NCI-H82 treated with DMSO at 0.1 percent for 48 hours (cell line): Measurements from ENCODE around the gene CPLX4.

Source experiments
- DNase-seq: peaks from one replicate; lab custom pipeline; 2025; ENCODE audit not compliant: unreplicated experiment; lab: John Stamatoyannopoulos, UW

CPLX4 gene

DNA sequence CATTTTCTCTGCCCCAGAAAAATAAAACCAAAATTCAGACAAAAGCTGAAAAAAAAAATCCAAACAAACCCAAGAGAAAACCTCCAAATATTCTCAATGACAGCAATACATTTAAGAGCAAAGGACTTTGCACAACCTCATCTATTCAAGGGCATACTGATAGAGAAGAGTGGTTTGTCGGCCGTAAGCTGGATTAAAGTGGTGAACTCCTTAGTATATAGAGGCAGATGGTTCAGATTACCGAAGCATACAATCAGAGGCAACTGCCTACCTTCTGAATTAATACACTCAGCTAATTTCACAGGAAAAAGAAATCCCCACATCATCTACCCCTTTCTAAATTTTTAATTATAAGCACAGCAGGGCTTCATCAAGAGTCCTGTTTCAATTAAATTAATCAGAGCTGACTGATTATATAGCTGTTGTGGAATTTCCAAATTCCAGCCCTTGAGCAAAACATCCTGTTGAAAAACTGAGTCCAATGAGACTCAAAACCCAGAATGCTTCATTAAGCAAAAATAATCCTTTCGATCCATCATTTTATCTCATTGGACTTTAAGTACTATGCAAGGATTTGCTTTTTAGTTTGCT lies at the start of gene CPLX4:
Gene CPLX4, minus strand, starts transcription at position 190 of the 591 bp plus-strand sequence. Its CDS starts 187 bp downstream, at position 3.
- peak; percentile 84 for DNase-seq

DNA sequence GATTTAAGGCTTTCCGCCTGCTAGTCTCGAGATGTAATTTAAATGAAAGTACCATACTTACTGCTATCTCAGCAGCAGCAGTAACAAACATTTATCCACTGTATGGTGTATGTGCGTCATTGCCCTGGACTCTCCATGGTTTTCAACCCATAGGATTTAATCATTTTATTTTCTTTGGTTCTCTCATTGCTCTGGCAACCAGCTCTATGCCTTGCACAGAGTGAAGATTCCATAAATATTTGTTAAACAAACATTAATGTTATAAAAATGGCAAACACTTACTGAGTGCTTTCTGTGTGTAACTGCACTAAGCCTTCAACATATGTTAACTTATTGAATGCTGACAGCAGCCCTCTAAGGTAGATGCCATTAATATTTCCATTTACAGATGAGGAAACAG lies 41.9 kb upstream of the CPLX4 start:
- DNase-seq, result no peak

DNA sequence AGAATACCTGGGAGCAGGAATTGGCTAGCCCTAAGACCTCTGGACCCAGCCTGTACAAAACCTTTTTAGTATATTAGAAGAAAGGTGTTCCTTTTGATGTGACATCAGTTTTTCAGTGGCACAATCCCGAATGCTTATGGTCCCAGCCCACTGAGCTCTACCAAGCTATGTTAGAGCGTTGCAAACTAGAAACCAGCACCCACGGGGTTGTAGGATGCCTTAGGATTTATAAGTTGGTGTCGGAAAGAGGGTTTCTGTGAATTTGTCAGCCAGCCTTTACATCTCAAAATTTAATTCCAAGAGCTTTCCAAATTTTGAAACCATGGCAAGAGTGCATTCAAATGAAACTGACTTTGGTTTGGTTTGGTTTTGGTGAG lies 41.1 kb upstream of the CPLX4 start:
- no peak for DNase-seq

- peak; percentile 65 for DNase-seq
Observed at GRCh38 chr18:59358712-59359575, 40.5 kb upstream of the CPLX4 start, which contains the start of gene LMAN1. LMAN1 (minus strand) TSS chr18:59359265; CDS start chr18:59359244, 21 bp downstream.

GRCh38 chr18:59358414-59358711 lies 39.9 kb upstream of the CPLX4 start:
- no peak for DNase-seq

DNA sequence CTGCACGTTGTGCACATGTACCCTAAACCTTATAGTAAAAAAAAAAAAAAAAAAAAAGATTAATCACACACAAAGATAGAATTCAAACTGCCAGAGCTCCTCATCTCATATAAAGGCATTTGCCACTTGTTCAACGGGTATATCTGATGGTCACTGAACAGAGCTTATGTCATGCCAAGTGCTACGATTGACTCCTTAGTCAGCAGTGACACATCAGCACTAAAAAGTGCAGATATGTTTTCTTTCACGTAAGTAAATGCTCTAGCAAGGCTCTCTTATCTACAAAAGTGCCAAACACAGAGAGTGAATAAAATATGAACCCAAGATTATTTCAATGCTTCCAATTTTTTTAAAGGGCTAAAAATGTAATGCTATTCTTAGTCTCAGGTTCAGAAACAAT lies 39.5 kb upstream of the CPLX4 start:
- no peak for DNase-seq

DNA sequence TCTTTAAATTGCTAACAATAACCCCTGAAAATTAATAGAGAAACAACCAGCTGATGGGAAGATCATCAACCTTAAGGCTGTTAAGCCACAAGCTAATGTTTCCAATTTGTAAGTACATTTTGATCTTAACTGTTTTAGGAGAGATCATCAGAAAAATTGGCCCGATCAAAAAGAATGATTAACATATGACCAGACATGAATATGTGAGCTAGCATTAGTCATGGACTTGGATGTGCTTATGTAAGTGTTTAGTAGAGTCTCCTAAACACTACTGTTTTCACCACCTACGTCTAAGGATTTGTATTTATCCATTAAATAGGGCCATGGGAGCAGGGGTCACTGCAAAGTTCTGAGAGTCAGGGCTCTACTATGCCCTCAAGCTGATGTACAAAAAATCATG lies 36.3 kb upstream of the CPLX4 start:
- no peak for DNase-seq

- DNase-seq, result no peak
Observed at GRCh38 chr18:59353079-59353680, 34.7 kb upstream of the CPLX4 start.

- no peak for DNase-seq
Observed at GRCh38 chr18:59352250-59352855, 33.9 kb upstream of the CPLX4 start.

DNA sequence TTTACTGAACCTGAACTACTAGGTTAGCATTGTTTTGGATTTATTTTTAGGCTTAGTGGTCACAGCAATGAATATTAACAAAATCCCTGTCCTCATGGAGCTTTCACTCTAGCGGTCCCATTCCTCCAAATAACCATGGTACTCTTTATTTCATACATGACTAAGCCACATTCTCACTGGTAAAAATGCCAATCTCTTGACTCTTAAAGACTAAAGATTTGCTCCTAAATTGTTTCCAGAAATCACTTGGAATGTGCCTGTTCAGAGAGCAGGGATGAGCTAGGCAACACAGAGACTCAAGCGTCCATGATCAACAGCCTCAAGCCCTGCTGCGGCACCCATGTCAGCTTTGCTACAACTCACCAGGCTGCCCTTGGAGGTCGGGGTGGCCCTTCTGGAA lies 27.1 kb upstream of the CPLX4 start:
- DNase-seq, result no peak

DNA sequence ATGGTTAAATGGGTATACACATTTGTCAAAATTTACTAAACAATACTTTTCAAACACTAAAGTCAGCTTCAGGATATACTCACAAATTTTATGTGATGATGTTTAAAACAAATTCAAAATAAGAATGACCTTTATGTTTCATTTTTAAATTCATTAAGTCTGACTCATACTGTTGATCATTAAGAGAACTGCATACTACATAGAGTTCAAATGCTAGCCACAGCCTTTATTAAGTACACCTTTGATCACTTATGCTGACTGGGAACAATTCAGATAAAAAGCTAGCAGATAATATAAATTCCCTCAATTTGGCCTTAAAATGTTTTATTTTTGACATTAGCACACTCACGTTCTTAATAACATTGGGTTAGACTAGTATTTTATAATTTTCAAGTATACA lies 26.5 kb upstream of the CPLX4 start:
- no peak for DNase-seq

DNA sequence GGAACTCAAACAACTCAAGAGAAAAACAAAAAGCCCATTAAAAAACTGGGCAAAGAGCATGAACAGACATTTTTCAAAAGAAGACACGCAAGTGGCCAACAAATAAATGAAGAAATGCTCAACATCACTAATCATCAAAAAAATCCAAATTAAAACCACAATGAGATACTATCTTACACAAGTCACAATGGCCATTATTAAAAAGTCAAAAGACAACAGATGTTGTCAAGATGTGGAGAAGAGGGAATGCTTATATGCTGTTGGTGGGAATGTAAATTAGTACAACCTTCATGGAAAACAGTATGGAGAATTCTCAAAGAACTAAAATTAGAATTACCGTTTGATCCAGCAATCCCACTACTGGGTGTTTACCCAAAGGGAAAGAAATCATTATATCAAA lies 25.5 kb upstream of the CPLX4 start:
- no peak for DNase-seq

DNA sequence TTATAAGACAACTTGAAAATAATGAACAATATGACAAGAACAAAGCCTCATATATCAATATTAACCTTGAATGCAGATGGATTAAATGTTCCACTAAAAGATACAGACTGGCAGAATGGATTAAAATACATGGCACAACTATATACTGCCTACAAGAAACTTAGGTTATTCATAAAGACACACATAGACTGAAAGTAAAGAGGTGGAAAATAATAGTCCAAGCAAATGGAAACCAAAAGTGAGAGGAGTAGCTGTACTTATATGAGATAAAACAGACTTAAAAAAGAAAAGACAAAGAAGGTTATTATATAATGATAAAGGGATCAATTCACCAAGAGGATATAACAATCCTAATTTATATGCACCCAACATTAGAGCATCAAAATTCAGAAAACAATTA lies 22.4 kb upstream of the CPLX4 start:
- no peak for DNase-seq

- no peak for DNase-seq
Observed at GRCh38 chr18:59340312-59340711, 21.9 kb upstream of the CPLX4 start.

GRCh38 chr18:59332986-59333385 lies 14.5 kb upstream of the CPLX4 start:
- no peak for DNase-seq

- DNase-seq, result no peak
Observed at GRCh38 chr18:59328683-59329082, 10.2 kb upstream of the CPLX4 start.

DNA sequence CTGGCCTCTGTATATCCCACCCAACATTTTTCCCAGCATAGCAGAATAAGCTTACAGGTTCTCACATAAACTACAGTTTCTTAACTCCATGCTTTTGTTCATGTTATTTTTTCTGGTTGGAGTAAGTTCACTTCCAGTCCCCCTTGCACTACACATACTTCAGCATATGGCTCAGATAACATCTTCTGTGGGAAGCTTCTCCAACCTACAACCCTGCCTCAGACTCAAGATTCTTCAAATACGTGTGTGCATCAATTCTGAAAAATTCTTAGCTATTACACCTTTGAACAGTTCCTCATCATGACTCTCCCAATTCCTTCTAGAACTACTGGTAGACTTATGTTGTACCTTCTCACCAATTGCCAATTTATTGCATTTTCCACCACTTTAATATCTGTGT lies 7.5 kb upstream of the CPLX4 start:
- no peak for DNase-seq

DNA sequence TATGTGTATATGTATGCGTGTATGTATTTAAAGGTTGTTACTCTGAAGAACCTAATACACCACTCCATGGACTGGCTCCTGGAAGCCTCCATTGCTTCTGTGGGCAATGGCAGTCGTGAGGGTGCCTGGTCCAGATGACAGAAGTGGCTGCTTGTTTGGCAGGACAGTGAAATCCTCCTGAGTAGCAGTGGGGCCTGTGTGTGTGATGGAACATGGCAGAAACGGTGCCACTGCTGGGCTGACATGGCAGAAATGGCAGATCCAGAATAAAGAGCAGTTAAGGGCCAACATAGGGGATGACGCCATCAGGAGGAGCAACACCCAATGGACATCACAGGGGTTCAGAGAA lies 6.1 kb upstream of the CPLX4 start:
- no peak for DNase-seq

DNA sequence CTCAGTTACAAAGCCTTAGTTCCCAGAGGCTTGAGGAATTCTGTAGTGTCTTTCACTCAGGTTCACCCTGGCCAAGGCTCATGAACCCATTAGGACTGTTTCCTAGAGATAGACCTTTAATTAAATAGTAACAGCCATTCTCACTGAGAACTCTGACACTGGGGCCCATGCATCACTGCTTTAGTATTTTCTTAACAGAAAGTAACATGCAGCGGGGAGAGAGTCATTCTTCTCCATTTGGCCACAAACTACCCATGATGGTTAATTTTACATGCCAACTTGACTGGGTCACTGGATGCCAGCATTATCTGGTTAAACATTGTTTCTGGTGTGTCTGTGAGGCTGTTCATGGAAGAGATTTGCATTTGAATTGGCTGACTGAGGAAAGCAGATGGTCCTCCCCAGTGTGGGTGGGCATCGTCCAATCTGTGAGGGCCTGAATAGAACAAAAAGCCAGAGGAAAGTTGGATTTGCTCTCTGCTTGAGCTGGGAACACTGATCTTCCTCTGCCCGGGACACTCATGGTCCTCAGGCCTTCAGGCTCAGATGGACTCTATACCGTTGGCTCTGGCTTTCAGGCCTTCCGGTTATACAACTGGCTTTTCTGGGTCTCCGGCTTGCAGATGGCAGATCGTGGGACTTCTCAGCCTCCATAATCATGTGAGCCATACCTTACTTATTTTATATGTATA lies 5.6 kb upstream of the CPLX4 start:
- no peak for DNase-seq

DNA sequence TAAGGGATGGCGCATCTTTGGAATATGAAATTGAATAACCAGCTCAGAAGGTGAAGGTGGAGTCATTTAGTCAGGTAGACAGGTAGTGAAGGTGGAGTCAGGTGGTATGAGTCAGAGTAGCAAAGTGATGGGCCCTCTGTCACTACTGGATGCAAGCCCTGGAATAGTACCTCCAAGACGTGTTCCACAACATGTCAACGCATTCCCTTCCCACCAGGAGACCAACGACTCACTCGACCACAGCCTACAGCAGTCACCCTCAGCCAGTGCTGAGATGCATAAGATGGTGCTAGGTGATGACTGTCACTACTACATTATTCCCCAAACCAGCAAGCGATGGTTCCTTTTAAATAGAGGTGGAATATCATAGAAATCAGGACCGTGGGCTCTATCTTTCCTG lies 6.8 kb downstream of the CPLX4 start:
- DNase-seq, result no peak

DNA sequence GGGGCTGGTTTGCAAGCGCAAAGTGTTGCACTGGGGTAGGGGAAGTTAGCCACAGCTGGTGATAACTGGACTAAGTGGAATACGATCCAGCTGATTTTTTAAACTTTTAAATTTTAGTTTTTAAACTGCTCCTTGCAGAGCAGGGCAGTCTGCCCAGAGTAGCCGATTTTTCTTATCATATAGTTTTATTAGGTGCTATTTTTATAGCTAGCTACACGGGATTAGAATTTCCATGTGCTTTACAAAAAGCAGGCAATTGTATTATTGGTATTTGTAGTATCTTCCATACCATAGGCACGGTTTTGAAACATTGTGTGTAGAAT lies 9.6 kb downstream of the CPLX4 start:
- no peak for DNase-seq
